Forelimb muscle (tissue), 1 donor: ENCODE results near the gene TSHZ2. TPM values are rescaled to one million over a fixed set of nuclear protein-coding genes. Genes with fewer than 3 reads are reported as not detected.

ENCODE experiments used
- DNase-seq: peaks from one replicate; pipeline ENCODE4 v3.0.0-alpha.2; 2013; ENCODE audit warnings: low read depth
- polyA plus RNA-seq: library from polyadenylated mRNA; unstranded; fragments of 120-200 nt; gene quantifications from one replicate; pipeline ENCODE4 v1.2.1, GENCODE V29; 2013; ENCODE audit not compliant: insufficient read length

The TSHZ2 gene
- polyA plus RNA-seq, 1 donor = 9.0 TPM

DNA sequence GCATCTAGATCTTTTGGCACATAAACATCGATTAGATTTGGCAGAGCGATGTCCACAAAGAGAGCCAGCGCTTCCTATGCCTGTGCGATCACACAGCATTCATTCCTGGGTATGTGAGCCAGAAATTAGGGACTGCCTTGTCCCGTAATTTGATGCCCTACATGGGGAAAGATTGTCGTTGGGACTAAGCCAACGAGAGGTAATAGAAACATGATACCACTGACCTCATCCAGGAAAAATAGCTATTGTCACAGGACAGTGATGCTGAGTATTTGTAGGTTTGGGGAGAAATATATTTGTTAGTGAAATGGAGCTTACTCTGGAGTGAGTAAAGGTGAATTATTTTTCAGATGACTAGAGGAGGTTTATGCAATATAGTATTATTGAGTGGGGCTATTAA lies 154.0 kb downstream of the TSHZ2 start:
- DNase-seq = no peak

GRCh38 chr20:53127027-53127426 lies 154.9 kb downstream of the TSHZ2 start:
- no peak for DNase-seq

DNA sequence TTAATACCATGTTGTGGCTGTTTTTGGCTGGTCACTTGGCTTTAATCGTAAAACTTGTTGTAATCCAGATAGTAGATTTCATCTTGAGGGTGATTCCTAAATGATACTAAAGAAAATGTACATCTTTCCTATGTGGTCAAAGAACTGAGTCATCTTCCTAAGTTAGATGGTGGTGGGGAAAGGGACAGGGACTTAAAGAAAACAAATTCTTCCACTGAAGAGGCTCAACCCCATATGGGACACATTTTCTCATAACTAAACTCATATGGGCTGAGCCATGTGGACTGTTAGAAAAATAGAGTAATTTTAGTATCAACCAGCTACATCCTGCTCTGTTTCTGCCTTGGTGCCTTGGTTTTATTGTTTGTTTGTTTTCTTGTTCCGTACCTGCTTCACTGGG lies 155.8 kb downstream of the TSHZ2 start:
- no peak for DNase-seq

GRCh38 chr20:53129563-53129962 lies 157.4 kb downstream of the TSHZ2 start:
- no peak for DNase-seq

DNA sequence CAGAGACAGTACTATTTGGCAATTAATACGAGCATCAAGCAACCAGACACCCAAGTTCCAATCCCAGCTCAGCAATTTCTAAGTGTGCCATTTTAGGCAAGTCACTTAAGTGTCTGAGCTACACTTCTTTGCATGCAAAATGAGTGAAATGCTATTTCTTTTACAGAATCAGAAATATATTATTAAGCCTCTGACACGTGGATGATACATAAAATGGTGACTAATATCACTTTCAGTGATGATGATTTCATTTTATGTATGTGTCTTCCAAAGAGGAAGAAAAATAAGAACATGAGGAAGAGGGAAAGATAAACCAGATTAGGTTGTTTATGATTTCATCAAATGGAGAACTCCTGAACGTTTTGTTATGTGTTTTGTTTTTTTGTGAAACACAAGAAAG lies 158.6 kb downstream of the TSHZ2 start:
- DNase-seq = no peak

DNA sequence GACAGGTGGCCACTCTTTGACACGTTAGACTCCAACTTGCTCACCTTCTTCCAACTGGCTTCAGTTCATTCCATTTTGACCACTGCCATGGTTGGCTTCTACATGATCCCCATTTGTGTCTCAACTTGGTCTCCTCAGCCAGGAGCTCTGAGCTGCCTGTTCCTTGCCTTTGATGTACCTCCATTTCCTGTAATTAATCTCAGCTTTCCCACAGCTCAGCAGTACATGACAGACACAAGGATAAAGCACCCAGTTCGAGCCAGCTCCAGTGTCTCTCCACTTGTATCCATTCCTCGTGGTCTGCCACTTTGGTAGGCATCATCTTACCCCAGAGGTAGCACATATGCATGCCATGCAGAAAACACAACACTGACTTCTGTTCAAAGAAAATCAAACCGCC lies 161.0 kb downstream of the TSHZ2 start:
- no peak for DNase-seq

DNA sequence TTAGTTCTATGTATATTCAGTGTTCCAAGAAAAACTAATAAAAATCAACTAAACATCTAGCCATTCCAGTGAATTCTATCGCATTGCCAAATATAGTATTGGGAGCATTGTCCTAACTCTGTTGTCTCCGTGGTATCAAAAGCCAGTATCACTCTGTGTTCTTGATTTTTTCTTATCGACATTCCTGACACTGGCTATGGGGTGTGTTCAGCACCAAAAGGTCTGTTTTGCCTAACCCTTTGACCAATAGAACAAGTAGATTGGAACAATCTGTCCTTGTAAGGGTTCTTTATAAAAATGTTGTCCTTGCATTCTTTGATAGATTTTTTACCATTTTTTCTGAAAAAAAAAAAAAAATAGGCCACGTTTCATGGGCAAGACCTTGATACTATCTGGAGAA lies 161.5 kb downstream of the TSHZ2 start:
- DNase-seq = no peak

GRCh38 chr20:53136473-53136872 lies 164.3 kb downstream of the TSHZ2 start:
- no peak for DNase-seq

DNA sequence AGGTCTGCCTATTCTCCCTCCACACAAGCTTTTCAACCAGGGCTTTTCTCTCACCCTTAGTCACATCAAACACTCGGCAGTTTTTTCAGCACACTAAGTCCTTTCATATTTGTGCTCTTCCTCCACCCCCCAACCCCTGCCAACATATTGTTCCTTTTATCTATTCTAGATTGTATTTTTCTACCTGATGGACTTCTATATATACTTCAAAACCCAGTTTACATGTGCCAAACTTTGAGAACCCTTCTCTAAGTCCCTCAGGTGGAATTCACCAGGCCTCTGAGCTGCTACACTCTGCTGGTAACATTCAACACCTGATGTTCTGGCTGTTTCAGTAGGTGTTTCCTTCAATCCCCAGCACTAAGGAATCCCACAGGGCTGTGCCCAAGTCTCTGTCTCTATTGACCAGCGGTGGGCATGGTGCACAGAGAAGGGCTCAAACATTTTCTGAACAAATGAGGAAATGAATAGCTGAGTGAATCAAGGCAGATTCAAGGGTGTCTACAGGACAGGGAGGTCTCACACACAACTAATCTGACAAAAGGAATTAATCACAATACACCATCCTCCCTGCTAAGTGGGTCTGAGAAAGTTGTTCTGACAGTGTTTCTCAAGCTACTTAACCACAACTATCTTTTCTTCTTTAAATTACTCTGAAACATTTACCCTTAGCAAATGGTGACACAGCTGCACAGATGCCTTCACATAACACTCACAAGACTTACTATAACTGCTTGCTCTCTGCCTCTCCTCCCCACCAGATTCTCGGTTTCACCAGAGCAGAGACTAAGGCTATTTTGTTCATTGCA lies 166.5 kb downstream of the TSHZ2 start:
- no peak for DNase-seq

DNA sequence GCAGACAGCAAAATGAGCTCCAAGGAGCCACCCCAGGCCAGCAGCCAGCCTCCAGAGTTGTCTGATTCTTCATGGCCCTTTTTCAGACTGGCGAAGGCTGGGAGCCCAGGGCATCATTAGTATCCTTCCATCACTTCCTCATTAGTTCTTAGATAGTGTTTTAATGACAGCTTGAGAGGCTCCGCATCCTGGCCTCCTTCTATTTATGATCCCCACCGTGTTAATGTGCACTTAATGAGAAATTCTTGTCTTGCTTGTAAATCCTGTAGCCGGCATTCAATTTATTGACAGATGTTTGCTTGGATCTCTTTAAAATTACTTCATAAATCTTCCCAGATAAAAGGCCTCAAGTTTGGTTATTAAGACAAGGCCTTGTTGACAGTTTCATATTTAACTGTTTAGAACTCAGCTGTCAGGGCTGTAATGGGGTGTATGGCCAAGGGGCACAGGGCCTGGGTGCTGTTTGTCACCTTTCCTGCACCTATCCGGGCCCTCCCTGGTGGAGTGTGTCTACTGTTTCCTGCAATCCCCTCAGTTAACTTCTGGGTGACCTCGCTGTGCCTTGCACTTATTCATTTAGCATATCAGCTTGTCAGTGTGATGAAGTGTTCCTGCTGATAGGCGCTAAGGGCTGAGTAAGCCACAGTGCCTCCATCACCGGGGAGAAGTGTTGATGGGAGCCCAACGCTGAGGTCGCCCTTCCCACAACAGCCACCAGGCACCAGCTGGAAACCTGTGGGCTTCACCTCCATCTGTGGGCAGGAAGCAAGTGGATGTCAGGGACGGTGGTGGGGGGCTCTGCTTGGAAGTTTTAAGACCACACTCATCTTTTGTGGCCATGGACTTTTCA lies 169.3 kb downstream of the TSHZ2 start:
- no peak for DNase-seq

DNA sequence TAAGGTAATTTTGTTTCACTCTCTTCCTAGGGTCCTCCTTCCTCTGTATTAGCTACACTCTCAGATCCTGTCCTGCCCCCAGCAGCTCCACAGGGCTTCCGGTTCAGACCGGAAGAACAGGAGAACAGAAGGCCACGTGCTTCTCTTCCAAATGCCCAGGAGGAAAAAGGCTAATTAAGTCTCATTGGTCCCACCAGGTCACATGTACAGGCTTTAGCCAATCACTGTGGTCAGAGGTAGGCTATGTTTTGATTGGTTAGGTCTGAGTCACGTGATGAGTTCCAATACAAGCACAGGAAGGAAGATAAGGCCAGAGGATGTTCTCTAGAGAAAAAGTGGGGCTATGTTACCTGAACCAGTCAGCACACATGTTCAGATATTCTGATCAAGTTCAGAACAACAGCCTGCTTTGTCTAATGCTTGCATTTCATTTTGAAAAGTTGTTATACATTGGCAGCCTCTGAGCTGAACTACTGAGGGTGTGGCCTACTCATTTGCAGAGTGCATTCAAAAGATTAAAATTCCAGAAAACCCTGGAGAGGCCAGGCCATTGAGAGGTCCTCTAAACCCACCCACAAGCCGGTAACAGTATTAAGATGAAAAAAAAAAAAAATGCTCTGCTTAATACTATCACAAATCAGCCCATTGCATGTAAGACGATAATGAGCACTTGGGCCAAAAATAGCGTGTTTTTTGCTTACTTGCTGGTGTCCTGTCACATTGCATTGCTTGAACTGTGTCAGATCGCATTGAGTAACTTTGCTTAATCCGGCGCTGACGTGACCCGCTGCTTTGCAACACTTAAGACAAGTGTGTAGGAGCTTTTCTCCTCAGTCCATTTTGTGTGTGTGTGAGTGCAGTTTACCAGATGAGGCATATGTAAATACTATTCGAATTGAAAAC lies 170.3 kb downstream of the TSHZ2 start:
- no peak for DNase-seq

DNA sequence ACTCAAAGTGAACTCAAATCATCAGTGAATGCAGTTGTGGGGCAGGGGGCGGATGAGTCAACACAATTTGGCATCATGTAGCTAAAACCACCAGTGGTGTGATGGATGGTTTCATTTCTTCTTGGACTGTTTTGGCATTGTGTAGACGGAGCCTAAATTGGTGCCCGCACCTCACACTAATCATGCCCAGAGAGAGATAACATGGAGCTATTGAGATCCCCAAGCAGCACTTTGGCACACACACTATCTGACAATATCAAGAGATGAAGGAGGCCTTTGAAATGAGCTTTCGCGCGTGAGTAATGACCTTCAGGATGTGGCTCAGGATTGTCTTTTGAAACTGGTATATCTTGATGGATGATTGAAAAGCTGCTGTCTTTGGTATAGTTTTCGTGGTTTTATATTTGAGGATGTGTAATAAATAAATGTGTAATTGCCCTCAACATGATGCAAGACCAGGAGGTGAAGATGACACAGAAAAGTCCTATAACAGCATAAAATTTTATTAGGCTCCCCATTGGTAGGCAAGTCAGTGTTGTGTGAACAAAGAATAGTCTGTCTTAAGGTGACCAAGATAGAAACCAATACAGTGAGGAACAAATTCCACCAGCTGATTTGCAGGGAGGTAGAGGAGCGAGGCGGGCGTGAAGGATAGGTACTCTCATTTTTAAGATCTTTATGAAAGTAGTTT lies 174.2 kb downstream of the TSHZ2 start:
- DNase-seq = no peak

DNA sequence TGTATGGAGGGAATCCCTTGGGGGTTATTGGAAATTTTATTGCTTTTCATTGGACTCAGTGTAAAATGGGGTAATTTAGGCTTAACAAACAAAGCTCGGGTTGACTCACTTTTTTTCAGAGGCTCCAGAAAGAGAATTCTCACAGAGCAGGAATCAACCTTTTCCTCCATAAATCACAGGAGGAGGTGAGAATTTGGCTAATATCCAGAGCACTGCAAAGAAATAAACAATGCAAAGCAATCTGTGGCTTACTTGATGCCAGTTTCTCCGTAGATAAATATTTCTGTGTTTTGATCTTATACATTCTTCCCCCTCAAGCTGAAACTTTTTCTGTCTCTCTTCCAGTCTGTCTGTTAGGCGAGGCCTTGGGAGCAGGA lies 176.6 kb downstream of the TSHZ2 start:
- no peak for DNase-seq

GRCh38 chr20:53149148-53149889 lies 177.2 kb downstream of the TSHZ2 start:
- DNase-seq = no peak

DNA sequence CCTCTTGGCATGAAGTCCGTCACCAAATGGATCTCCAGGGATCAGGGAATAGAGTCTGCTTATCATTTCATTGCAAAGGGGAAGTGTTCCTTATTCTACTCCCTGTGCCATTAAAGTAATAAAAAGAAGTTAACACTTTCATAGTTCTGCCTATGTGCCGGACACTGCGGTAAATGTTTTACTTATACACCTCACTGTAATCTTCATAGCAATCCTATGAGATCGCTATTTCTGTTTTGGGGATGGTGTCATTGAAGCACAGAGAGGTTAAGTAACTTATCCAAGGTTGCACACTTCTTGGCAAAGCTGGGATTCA lies 177.7 kb downstream of the TSHZ2 start:
- DNase-seq = no peak

GRCh38 chr20:53150532-53150931 lies 178.4 kb downstream of the TSHZ2 start:
- no peak for DNase-seq

GRCh38 chr20:53152228-53152627 lies 180.1 kb downstream of the TSHZ2 start:
- DNase-seq = no peak

GRCh38 chr20:53154540-53154939 lies 182.4 kb downstream of the TSHZ2 start:
- no peak for DNase-seq

DNA sequence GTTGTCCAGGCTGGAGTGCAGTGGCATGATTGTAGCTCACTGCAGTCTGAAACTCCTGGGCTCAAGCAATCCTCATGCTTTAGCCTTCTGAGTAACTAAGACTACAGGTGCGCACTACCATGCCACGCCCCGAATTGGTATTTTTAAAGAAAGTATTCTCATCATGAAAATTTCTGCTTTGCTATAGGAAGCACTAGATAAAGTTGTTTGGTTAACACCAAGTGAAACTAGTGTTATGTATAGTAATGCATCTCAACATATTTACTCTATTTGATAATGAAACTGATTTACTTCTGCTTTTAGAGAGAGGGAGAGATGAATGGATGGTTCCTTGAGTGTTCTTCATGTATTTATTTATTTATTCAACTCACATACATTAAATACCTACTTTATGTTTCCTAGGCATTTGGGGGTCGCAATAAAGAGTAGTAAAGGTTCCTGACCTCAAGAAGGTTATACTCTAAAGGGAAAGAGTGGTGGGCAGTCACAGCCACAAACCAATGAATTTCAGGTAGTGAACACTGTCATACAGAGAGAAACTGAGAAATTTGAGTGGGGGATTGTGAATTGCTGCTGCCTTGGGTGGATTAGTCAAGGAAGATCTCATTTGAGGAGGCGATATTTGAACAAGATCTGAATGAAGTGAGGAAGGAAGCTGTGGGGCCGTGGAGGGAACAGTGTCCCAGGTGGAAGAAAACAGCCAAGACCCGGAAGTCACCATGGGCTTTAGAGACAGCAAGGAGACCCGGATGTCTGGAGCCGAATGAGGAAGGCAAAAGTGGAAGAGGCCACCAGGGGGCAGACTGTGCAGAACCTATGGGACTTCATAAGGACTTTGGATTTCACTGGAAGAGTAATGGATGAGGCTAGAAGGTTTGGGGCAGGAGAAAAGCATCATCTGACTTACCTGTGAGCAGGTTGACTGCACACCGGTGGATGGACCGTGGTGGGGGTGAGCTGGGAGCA lies 185.6 kb downstream of the TSHZ2 start:
- no peak for DNase-seq

GRCh38 chr20:53159160-53159559 lies 187.0 kb downstream of the TSHZ2 start:
- DNase-seq = no peak
